Activated CD8-positive, alpha-beta T cell treated with anti-CD3 and anti-CD28 coated beads for 36 hours (primary cell): ENCODE data around the gene FN1. TPM values are rescaled to one million over a fixed set of nuclear protein-coding genes. Genes with fewer than 3 reads are reported as not detected.
A peak's percentile ranks its signal among the peaks of the same experiment; 100 is the strongest.
"Not testable (repeated sequence)": the region's sequence is repeated elsewhere in the genome, so short reads cannot be mapped to it uniquely, and the experiment has no call there.

ENCODE experiments used
- ATAC-seq: fragments of 200-7000 bp; cut with Tn5 transposase; one replicate; pipeline ENCODE4 v1.10.0; 2021; ENCODE audit warnings: mild to moderate bottlenecking, moderate library complexity
- CTCF ChIA-PET: fragments of 350-600 bp; sonication (Branson Sonifier 250); formaldehyde crosslinking; loops from one replicate; lab custom pipeline; 2021; ENCODE audit warnings: antibody characterized with exemption; lab: Charles Lee
- POLR2A ChIA-PET: fragments of 350-600 bp; sonication (Branson Sonifier 250); formaldehyde crosslinking; loops from one replicate; lab custom pipeline; 2021; ENCODE audit warnings: antibody characterized with exemption; lab: Charles Lee
- DNase-seq: peaks from one replicate; pipeline ENCODE4 v3.0.0-alpha.2; 2020
- H3K27ac Mint-ChIP-seq: one replicate; pipeline ENCODE4 v1.8.0; 2021; ENCODE audit warnings: mild to moderate bottlenecking, mixed read lengths
- H3K27me3 Mint-ChIP-seq: one replicate; pipeline ENCODE4 v1.8.0; 2021; ENCODE audit warnings: mixed read lengths
- H3K36me3 Mint-ChIP-seq: one replicate; pipeline ENCODE4 v1.8.0; 2021; ENCODE audit warnings: low read depth, mixed read lengths
- H3K4me1 Mint-ChIP-seq: one replicate; pipeline ENCODE4 v1.8.0; 2021; ENCODE audit warnings: low read depth, mixed read lengths
- H3K4me3 Mint-ChIP-seq: one replicate; pipeline ENCODE4 v1.8.0; 2021; ENCODE audit warnings: mild to moderate bottlenecking, moderate library complexity, mixed read lengths
- H3K9me3 Mint-ChIP-seq: one replicate; pipeline ENCODE4 v1.8.0; 2021; ENCODE audit warnings: mixed read lengths
- intact Hi-C: fragments of 100-400 bp; cut with micrococcal nuclease; formaldehyde crosslinking; loops from one replicate; pipeline ENCODE4 v1.10.0; 2022
- total RNA-seq, 2 experiments: library from RNA; stranded (reverse); gene quantifications; one replicate each; pipeline ENCODE4 v1.2.3, GENCODE V29; 2021
- TF ChIP-seq, protein P1 (sequence below): fragments of 200-600 bp; IDR thresholded peaks from one replicate; pipeline ENCODE4 v1.8.0; 2022; ENCODE audit warnings: antibody characterized with exemption, mild to moderate bottlenecking

FN1 gene
- total RNA-seq, 2 experiments from 2014 or later: 0.11 TPM; not detected in 1

DNA sequence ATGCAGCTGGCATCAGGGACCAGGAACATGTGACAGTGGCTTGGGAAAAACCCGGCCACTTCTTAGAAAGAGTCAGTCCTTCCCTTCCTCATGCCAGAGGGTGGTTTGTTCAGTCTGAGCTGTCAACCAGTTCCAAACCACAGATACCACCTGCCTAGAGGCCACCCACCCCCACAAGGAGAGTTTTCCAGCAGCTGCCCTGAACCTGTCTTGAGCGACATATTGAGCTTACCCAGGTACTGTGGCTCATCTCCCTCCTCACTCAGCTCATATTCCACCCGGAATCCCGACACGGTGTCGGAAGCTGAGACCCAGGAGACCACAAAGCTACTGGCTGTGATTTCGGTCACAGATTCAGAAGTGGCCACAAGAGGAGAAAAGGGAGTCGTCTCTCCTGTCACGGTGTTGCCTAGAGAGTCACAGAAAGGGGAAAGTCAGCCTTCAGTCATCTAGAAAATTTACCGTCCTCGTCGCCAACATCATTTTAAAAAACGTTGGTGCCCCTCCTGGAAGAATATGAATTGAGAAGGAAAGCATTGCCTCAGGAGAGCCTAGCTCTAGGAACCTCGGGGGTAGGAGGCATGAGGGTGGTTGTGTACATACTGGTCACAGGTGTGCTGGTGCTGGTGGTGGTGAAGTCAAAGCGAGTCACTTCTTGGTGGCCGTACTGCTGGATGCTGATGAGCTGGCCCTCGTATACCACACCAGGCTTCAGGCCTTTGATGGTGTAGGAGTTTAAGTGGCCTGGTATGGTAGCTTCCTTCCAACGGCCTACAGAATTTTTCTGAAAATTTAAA, 26.3 kb downstream of the FN1 start:
- POLR2A ChIA-PET: no interaction called here
- DNase-seq (peak; percentile 63), ATAC-seq (peak; percentile 73)
- CTCF ChIA-PET: no interaction called here
- no peaks in the 10 kb centered on the region for H3K36me3 Mint-ChIP-seq
- H3K27ac Mint-ChIP-seq: no peak overlapping the region
- intact Hi-C loops: no loop called here
- H3K4me1 Mint-ChIP-seq: peaks cover 16% of the 10 kb centered on the region
- TF ChIP-seq, protein P1, sequence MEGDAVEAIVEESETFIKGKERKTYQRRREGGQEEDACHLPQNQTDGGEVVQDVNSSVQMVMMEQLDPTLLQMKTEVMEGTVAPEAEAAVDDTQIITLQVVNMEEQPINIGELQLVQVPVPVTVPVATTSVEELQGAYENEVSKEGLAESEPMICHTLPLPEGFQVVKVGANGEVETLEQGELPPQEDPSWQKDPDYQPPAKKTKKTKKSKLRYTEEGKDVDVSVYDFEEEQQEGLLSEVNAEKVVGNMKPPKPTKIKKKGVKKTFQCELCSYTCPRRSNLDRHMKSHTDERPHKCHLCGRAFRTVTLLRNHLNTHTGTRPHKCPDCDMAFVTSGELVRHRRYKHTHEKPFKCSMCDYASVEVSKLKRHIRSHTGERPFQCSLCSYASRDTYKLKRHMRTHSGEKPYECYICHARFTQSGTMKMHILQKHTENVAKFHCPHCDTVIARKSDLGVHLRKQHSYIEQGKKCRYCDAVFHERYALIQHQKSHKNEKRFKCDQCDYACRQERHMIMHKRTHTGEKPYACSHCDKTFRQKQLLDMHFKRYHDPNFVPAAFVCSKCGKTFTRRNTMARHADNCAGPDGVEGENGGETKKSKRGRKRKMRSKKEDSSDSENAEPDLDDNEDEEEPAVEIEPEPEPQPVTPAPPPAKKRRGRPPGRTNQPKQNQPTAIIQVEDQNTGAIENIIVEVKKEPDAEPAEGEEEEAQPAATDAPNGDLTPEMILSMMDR: no peak
- H3K9me3 Mint-ChIP-seq: no peaks in the 10 kb centered on the region
- no peak overlapping the region for H3K4me3 Mint-ChIP-seq
- H3K27me3 Mint-ChIP-seq: peaks cover 19% of the 10 kb centered on the region

DNA sequence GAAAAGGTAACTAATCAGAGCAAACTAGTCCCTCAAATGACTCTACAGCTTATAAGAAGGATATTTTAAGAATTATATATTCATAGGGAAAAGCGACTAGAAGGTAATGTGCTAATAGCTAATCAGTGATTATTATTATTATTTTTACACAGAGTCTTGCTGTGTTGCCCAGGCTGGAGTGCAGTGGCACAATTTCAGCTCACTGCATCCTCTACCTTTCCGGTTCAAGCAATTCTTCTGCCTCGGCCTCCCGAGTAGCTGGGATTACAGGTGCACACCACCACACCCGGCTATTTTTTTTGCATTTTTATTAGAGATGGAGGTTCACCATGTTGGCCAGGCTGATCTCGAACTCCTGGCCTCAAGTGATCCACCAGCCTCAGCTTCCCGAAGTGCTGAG, 27.4 kb downstream of the FN1 start:
- DNase-seq, H3K36me3 Mint-ChIP-seq, ATAC-seq, H3K4me3 Mint-ChIP-seq, intact Hi-C loops, POLR2A ChIA-PET, H3K27ac Mint-ChIP-seq, CTCF ChIA-PET, H3K9me3 Mint-ChIP-seq: not testable (repeated sequence)
- H3K4me1 Mint-ChIP-seq: peaks cover 16% of the 10 kb centered on the region
- peaks cover 12% of the 10 kb centered on the region for H3K27me3 Mint-ChIP-seq

DNA sequence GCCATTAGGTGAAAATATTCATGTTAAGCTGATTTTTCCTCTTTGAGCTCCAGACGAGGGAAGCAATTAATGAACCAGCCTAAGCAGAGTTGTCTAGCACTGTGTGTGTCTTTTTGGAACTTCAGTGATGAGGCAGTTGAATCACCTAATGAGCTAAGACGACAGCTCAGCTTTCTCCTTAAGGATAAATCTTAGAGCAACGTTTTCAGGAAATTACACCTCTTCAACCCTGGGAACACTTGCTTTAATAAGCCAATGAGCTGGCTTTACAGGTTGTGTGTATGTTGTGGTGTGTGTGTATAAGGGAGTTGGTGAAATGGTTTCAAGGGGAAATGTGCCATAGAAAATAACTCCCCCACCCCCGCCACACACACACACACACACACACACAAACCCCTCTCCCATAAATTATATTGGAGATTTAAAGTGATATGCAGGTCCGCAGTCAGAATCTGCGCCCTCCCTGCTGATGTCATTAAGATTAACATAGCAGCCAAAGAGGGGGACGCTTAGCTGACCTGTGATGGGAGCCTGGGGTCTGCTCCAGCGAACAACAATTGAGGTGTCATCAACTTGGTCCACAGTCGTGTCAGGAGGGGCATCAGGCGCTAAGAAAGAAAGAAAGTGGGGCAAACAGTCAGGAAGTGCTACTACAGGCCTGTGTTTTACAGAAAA, 28.1 kb downstream of the FN1 start:
- ChIA-PET CTCF (no interaction called here), POLR2A (no interaction called here)
- H3K4me3 Mint-ChIP-seq: no peak overlapping the region
- H3K4me1 Mint-ChIP-seq: peaks cover 16% of the 10 kb centered on the region
- H3K9me3 Mint-ChIP-seq: no peaks in the 10 kb centered on the region
- no peak overlapping the region for H3K27ac Mint-ChIP-seq
- peaks cover 9% of the 10 kb centered on the region for H3K27me3 Mint-ChIP-seq
- no peak for DNase-seq
- no peaks in the 10 kb centered on the region for H3K36me3 Mint-ChIP-seq
- TF ChIP-seq, protein P1: no peak
- intact Hi-C loops: no loop called here
- ATAC-seq: no peak

DNA sequence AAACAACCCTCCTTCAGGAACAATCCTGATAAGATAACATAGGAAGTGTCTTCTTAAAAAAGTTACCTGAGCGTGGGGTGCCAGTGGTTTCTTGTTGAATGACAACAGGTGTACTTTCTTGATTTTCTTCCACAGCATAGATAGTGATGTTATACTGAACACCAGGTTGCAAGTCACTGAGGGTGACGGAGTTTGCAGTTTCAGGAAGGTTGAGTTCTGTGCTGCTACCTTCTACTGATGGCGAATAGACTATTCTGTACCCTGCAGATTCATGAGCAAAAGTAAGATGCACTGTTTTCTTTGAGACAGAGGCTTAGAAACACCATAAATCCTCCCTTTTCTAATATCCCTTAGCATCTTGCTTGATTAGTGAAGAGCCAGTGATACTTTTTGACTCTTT, 28.8 kb downstream of the FN1 start:
- Mint-ChIP-seq H3K27ac (no peak overlapping the region), H3K36me3 (no peaks in the 10 kb centered on the region), H3K4me1 (peaks cover 16% of the 10 kb centered on the region), H3K9me3 (no peaks in the 10 kb centered on the region), H3K4me3 (no peak overlapping the region), H3K27me3 (peaks cover 6% of the 10 kb centered on the region)
- intact Hi-C loops: no loop called here
- POLR2A ChIA-PET: no interaction called here
- CTCF ChIA-PET: no interaction called here
- DNase-seq (no peak), ATAC-seq (no peak)
- TF ChIP-seq, protein P1: no peak

DNA sequence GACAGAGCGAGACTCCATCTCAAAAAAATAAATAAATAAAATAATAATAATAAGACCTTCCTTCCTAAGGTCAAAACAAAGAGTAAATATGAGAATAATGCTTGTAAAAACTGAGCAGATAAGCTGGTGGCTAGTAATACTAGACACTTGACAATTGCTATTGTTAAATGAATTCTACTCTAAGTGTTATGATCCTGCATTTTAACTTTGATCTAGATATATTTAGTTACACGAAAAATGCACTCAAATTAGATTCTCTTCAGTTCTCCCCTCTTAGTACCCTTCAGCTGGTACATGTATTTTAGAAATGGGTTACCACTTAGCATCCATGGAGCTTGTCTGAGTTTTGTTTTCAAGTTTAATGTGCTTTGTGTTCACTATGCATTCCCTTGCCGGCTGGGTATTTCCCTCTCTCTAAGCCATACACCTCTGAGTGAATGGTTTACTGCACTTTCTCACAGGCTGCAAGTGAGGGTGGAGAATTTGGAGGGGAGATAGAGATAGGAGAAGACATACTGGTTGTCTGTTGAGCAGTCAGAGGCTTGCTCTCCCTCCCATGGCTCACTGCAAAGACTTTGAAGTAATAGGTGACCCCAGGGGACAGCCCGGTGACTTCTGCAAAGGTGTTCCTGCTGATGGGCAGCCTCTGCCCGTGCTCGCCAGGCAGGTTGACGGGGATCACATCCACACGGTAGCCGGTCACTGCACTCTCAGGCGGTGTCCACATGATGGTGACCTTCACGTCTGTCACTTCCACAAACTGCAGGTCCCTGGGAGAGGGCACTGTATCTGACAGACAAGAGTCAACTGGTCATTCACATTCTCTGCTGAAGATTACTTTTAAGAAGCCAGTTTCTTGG, 29.9 kb downstream of the FN1 start:
- no peak for ATAC-seq
- ChIA-PET CTCF (interaction anchor here (1.1 kb wide), 1 partner anchor 48 kb away, joined by 3 read pairs; no protein-coding TSS in a partner anchor), POLR2A (no interaction called here)
- DNase-seq: no peak
- intact Hi-C loops: no loop called here
- peaks cover 13% of the 10 kb centered on the region for H3K4me1 Mint-ChIP-seq
- H3K27me3 Mint-ChIP-seq: peaks cover 6% of the 10 kb centered on the region
- TF ChIP-seq, protein P1: no peak
- H3K27ac Mint-ChIP-seq: no peak overlapping the region
- H3K36me3 Mint-ChIP-seq: no peaks in the 10 kb centered on the region
- no peak overlapping the region for H3K4me3 Mint-ChIP-seq
- no peaks in the 10 kb centered on the region for H3K9me3 Mint-ChIP-seq
